ENCODE results near the gene ACBD6. TPM values are rescaled to one million over a fixed set of nuclear protein-coding genes. Genes with fewer than 3 reads are reported as not detected.

Gene ACBD6
- total and polyA plus RNA-seq, 2 of the 4 experiments (the other 2 are of a cell fraction) = 52.5 to 59.1 TPM

GRCh38 chr1:180265871-180266270 lies 236.5 kb downstream of the ACBD6 start:
- dilution Hi-C loops (cut with HindIII; ENCODE audit: low sequenced_read_pairs, unreplicated experiment) (no loop called here), in situ Hi-C loops (cut with MboI; ENCODE audit: low sequenced_read_pairs) (loop anchor here (25.0 kb wide), 1 partner anchor 896 kb away; no protein-coding TSS in a partner anchor), intact Hi-C loops (cut with micrococcal nuclease) (no loop called here)
- H3K4me1 ChIP-seq (ENCODE audit: control insufficient read depth, insufficient read depth, low read length) = peaks cover 5% of the 10 kb centered on the region
- ATAC-seq (ENCODE audit: low read depth) = no peak
- H2BK20ac ChIP-seq (ENCODE audit: low read depth, low read length) = no peak overlapping the region
- H3K56ac ChIP-seq (ENCODE audit: extremely low read depth, insufficient read depth, low read length) = no peak overlapping the region
- peaks cover 5% of the 10 kb centered on the region for H3K9me1 ChIP-seq (ENCODE audit: insufficient read depth, low read length)
- ChIA-PET CTCF (interaction anchor here (0.6 to 0.7 kb wide), 2 partner anchors 13 to 17 kb away, joined by 3 read pairs; no protein-coding TSS in a partner anchor), POLR2A (ENCODE audit: unreplicated experiment) (no interaction called here)
- no peak overlapping the region for H4K5ac ChIP-seq (ENCODE audit: low read depth, low read length)
- no peak overlapping the region for H3K18ac ChIP-seq (ENCODE audit: low read depth, low read length)
- no peak overlapping the region for H3K4ac ChIP-seq (ENCODE audit: low read depth, low read length)
- no peaks in the 10 kb centered on the region for H3K9me3 ChIP-seq (ENCODE audit: control insufficient read depth, insufficient read depth, low read length)
- no peak overlapping the region for H3K27ac ChIP-seq (ENCODE audit: insufficient read depth, low read length)
- H2BK120ac ChIP-seq (ENCODE audit: low read depth, low read length) = no peak overlapping the region
- H2AK5ac ChIP-seq (ENCODE audit: low read depth, low read length) = no peak overlapping the region
- H2AK9ac ChIP-seq (replicated peaks; ENCODE audit: low read depth, low read length, poor library complexity) = peak overlapping the region; percentile 9
- H3K4me2 ChIP-seq (ENCODE audit: low read depth, low read length) = no peak overlapping the region
- no peaks in the 10 kb centered on the region for H3K36me3 ChIP-seq (ENCODE audit: control insufficient read depth, insufficient read depth, low read length)
- H3K4me3 ChIP-seq (ENCODE audit: insufficient read depth, low read depth, low read length) = no peak overlapping the region
- WGBS, 2 experiments (ENCODE audit: extremely low coverage in 2 of 2, insufficient read length in 1 of 2) = 83% methylated on average over 1 of the region's 4 CpGs; no CpG with 5 or more reads in 1 of the 2 experiments
- peaks cover 4% of the 10 kb centered on the region; the same call in 1 of the 2 replicates for H3K27me3 ChIP-seq (ENCODE audit: control insufficient read depth, insufficient read depth, low read length)
- H3K9ac ChIP-seq (ENCODE audit: low read depth, low read length) = no peak overlapping the region
- TF ChIP-seq RAD21 (IDR thresholded peaks at IDR 0.05; ENCODE audit: low read length) = no peak
- no peak for TF ChIP-seq CHD1 (IDR thresholded peaks at IDR 0.05; ENCODE audit: low read depth, low read length)
- TF ChIP-seq RFX5 (IDR thresholded peaks at IDR 0.05; ENCODE audit: low read depth, low read length) = no peak
- no peak for TF ChIP-seq POLR2A (IDR thresholded peaks at IDR 0.05; ENCODE audit: low read depth, low read length)
- no peak for TF ChIP-seq SMC3 (IDR thresholded peaks at IDR 0.05; ENCODE audit: low read depth, low read length)
- TF ChIP-seq NFE2L2 (IDR thresholded peaks at IDR 0.05; ENCODE audit: low read depth, low read length) = no peak
- TF ChIP-seq ELK1 (IDR thresholded peaks at IDR 0.05; ENCODE audit: borderline replicate concordance, low read depth, low read length) = no peak
- no peak for TF ChIP-seq CEBPB (IDR thresholded peaks at IDR 0.05; ENCODE audit: low read depth, low read length)
- TF ChIP-seq CTCF (conservative IDR thresholded peaks at IDR 0.05; ENCODE audit: low read depth, low read length) = no peak
- no peak for TF ChIP-seq BHLHE40 (IDR thresholded peaks at IDR 0.05; ENCODE audit: low read depth, low read length)
- no peak for TF ChIP-seq FOS (IDR thresholded peaks at IDR 0.05; ENCODE audit: low read depth, low read length)
- no peak for TF ChIP-seq MXI1 (IDR thresholded peaks at IDR 0.05; ENCODE audit: borderline replicate concordance, low read depth, low read length)
- TF ChIP-seq MAFK (IDR thresholded peaks at IDR 0.05; ENCODE audit: low read depth, low read length) = no peak
- no peak for TF ChIP-seq RCOR1 (IDR thresholded peaks at IDR 0.05; ENCODE audit: insufficient replicate concordance, low read length)
- no peak for TF ChIP-seq USF2 (IDR thresholded peaks at IDR 0.05; ENCODE audit: low read depth, low read length)
- no peak for TF ChIP-seq MAZ (IDR thresholded peaks at IDR 0.05; ENCODE audit: borderline replicate concordance, low read depth, low read length)
- H3K14ac ChIP-seq (replicated peaks; ENCODE audit: low read depth, low read length) = no peak overlapping the region
- peaks cover 2% of the 10 kb centered on the region; the same call in 1 of the 2 replicates for H4K20me1 ChIP-seq (ENCODE audit: insufficient read depth, low read length)
- no peaks in the 10 kb centered on the region for H3K79me1 ChIP-seq (ENCODE audit: low read depth in 1 of 2, low read length in 2 of 2)
- H4K8ac ChIP-seq (ENCODE audit: low read depth in 2 of 2, low read length in 2 of 2) = no peak overlapping the region
- DNase-seq = no peak
- H4K91ac ChIP-seq (ENCODE audit: insufficient read depth, low read depth, low read length) = no peak overlapping the region
- no peak overlapping the region for H3K23ac ChIP-seq (ENCODE audit: low read depth, low read length)
- H2BK5ac ChIP-seq (ENCODE audit: low read depth, low read length, poor library complexity, severe bottlenecking) = no peak overlapping the region
- no peak overlapping the region for H2BK15ac ChIP-seq (ENCODE audit: low read depth, low read length)
- H2AFZ ChIP-seq (replicated peaks; ENCODE audit: low read length, poor library complexity) = no peak overlapping the region
- BruUV-seq (replicated peaks) = no TSS peak
